NCI-H526 treated with DMSO at 0.1 percent for 48 hours (cell line): Measurements from ENCODE around the gene ZKSCAN8.

ENCODE experiments used
- DNase-seq: peaks from one replicate; lab custom pipeline; 2025; lab: John Stamatoyannopoulos, UW

Gene ZKSCAN8

DNA sequence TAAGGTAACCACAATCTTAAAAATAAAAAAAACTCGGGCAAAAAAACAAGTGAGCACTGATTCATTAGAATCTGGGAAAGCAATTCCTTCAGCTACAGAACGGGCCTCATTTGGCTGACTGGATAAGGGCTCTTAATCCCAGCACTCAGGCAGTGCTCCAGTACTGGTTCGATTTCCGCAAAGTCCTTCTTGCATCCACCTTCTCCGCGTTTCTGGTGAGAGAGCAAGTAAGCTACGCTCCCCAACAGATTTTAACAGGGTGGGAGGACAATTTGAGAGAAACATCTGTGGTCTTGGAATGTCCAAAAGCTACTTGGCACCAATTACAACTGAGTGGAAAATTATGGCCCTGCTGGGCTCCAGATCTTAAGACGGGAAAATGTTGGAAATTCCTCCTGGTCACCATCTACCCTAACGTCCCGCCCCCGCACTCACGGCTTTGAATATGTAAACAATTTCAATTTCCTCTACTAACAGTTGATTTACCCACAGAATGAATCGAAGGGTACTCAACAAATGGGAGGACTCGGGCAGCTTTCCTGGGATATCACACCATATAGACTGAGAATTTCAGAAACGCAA, 65.3 kb downstream of the ZKSCAN8 start:
- DNase-seq, result no peak

DNA sequence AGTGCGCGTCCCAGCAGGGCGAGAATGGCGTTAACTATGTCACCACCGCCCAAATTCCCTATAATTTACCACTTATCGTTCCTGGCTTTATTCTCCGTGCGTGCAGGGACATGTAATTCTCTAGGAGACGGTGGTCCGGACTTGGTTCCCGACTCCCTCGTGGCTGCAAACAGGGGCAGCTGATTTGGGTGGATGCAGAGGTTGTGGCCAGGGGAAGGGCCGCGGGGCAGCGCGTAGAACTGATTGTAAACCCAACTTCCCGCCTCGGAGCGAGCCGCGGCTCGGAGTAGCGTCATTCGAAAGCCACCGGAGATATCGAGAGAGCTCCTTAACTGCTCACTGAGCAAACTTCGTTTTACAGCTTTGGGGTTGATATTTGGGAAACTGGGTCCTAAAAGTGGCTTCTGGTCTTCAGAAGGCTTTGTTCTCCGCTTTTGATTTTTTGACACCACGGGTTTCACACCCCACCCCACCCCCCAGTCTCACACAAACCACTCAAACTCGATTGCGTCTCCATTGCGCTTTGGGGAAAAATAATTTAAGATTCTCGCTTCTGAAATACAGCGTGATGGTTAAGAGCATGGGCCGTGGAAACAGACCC, 65.9 kb downstream of the ZKSCAN8 start:
- DNase-seq, result no peak

DNA sequence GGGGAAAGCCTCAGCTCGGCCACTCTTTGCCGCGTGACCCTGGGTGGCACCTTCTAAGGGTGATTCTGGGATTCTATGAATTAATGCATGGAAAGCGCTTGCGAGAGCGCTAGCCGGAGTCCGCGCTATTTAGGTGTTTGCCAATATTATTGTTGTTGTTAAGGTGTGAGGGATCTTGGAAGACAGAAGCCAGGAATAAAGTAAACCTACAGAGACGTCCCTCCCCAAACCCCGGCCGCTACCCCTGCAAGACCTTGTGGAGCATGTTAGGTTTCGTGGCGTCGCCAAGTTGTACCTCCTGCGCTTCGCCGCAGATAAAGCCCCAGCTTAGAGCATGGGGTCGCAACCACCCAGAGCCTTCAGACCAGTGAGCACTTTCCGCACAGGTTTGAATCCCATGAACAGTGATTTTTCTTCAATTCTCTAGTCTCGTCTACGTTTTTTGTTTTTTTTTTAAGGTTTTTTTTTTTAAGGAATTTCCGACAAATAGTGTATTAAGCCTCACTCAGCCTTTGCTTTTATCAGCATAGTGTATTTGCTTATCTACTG, 66.5 kb downstream of the ZKSCAN8 start:
- no peak for DNase-seq
